Smooth muscle cell (in vitro differentiated cells): ENCODE data around the gene RAB34. TPM values are rescaled to one million over a fixed set of nuclear protein-coding genes. Genes with fewer than 3 reads are reported as not detected.

Experiments used
- DNase-seq: peaks from one replicate; lab custom pipeline; 2025; ENCODE audit not compliant: unreplicated experiment; lab: John Stamatoyannopoulos, UW
- H2AFZ ChIP-seq: fragments of 200-600 bp; sonication (generic); 2 replicates; pipeline ENCODE4 v1.6.0; 2016; ENCODE audit warnings: antibody characterized with exemption, low read depth, mild to moderate bottlenecking
- H3F3A ChIP-seq: fragments of 200-600 bp; sonication (generic); 2 replicates; pipeline ENCODE4 v1.6.0; 2017; ENCODE audit warnings: antibody characterized with exemption, low read depth
- H3K27ac ChIP-seq: fragments of 200-600 bp; sonication (generic); 2 replicates; pipeline ENCODE4 v1.5.1; 2016; ENCODE audit warnings: low read depth, mild to moderate bottlenecking
- H3K27me3 ChIP-seq: fragments of 200-600 bp; sonication (generic); 2 replicates; pipeline ENCODE4 v1.6.1; 2016; ENCODE audit warnings: low read depth, mild to moderate bottlenecking
- H3K36me3 ChIP-seq: fragments of 200-600 bp; sonication (generic); 2 replicates; pipeline ENCODE4 v1.5.1; 2016; ENCODE audit warnings: low read depth
- H3K4me1 ChIP-seq: fragments of 200-600 bp; sonication (generic); 2 replicates; pipeline ENCODE4 v1.5.1; 2016; ENCODE audit warnings: low read depth
- H3K4me2 ChIP-seq: fragments of 200-600 bp; sonication (generic); 2 replicates; pipeline ENCODE4 v1.6.0; 2016; ENCODE audit warnings: mild to moderate bottlenecking
- H3K4me3 ChIP-seq: fragments of 200-600 bp; sonication (generic); 2 replicates; pipeline ENCODE4 v1.5.1; 2016; ENCODE audit warnings: mild to moderate bottlenecking
- H3K79me2 ChIP-seq: fragments of 200-600 bp; sonication (generic); 2 replicates; pipeline ENCODE4 v1.6.0; 2016; ENCODE audit warnings: low read depth, mild to moderate bottlenecking
- H3K9ac ChIP-seq: fragments of 200-600 bp; sonication (generic); 2 replicates; pipeline ENCODE4 v1.6.0; 2016; ENCODE audit warnings: low read depth
- H3K9me3 ChIP-seq: fragments of 200-600 bp; sonication (generic); replicated peaks from 2 replicates; pipeline ENCODE4 v1.5.1; 2016; ENCODE audit warnings: low read depth
- H4K20me1 ChIP-seq: fragments of 200-600 bp; sonication (generic); 2 replicates; pipeline ENCODE4 v1.6.0; 2016; ENCODE audit warnings: low read depth
- CTCF ChIP-seq: fragments of 200-600 bp; sonication (generic); IDR thresholded peaks from 2 replicates; pipeline ENCODE4 v1.5.1; 2017; ENCODE audit warnings: borderline replicate concordance, mild to moderate bottlenecking, antibody characterized with exemption; ENCODE audit not compliant: insufficient read depth, poor library complexity, severe bottlenecking
- WGBS: methylation state at CpG from one replicate; pipeline ENCODE4 v1.1.7; 2016; ENCODE audit warnings: low lambda C conversion rate; 5-methylcytosine and 5-hydroxymethylcytosine counted together
- polyA plus RNA-seq: library from polyadenylated mRNA; unstranded; fragments of >200 nt; fragmentation: Nextera tagmentation; extraction: Ambion mirVana; gene quantifications from 2 replicates; pipeline ENCODE4 v1.2.1, GENCODE V29; 2016
- total RNA-seq: library from RNA; depleted of rRNA; stranded (reverse); fragments of >200 nt; gene quantifications from 2 replicates; pipeline ENCODE4 v1.2.3, GENCODE V29; 2014

RAB34 gene
- total RNA-seq, result 141 and 208 TPM in 2 replicates
- 256 and 289 TPM in 2 replicates for polyA plus RNA-seq

GRCh38 chr17:28717578-28718332 lies at the start of gene RAB34:
RAB34 (minus strand) TSS chr17:28717868; CDS start chr17:28717266, 602 bp downstream.
- peaks cover 42% of the 10 kb centered on the region for H3F3A ChIP-seq
- no peaks in the 10 kb centered on the region for H3K9me3 ChIP-seq
- H3K4me2 ChIP-seq, result peak within 1 kb of the TSS; percentile 98
- H3K9ac ChIP-seq, result peak within 1 kb of the TSS; percentile 99
- WGBS, result under 1% methylated on average over 54 of the region's 60 CpGs
- no peaks in the 10 kb centered on the region for H3K27me3 ChIP-seq
- H3K36me3 ChIP-seq, result no peaks in the 10 kb centered on the region
- H4K20me1 ChIP-seq, result peaks cover 54% of the 10 kb centered on the region
- peak; percentile 47 for TF ChIP-seq CTCF
- peak within 1 kb of the TSS; percentile 79 for H3K4me3 ChIP-seq
- H3K79me2 ChIP-seq, result peaks cover 49% of the 10 kb centered on the region
- H3K4me1 ChIP-seq, result peaks cover 35% of the 10 kb centered on the region
- H2AFZ ChIP-seq, result no peak within 1 kb of the TSS
- DNase-seq, result peak; percentile 96
- H3K27ac ChIP-seq, result peak within 1 kb of the TSS; percentile 98

- H3K79me2 ChIP-seq, result peaks cover 14% of the 10 kb centered on the region
- no peak overlapping the region for H3K4me3 ChIP-seq
- no peaks in the 10 kb centered on the region for H3K27me3 ChIP-seq
- H3K4me1 ChIP-seq, result peaks cover 18% of the 10 kb centered on the region
- no peak for DNase-seq
- no peak for TF ChIP-seq CTCF
- H3K36me3 ChIP-seq, result no peaks in the 10 kb centered on the region
- H4K20me1 ChIP-seq, result peaks cover 88% of the 10 kb centered on the region
- H3F3A ChIP-seq, result peaks cover 6% of the 10 kb centered on the region
- H2AFZ ChIP-seq, result no peak overlapping the region
- H3K9ac ChIP-seq, result no peak overlapping the region
- H3K4me2 ChIP-seq, result no peak overlapping the region
- no peak overlapping the region for H3K27ac ChIP-seq
- 82% methylated on average over 4 of the region's 4 CpGs for WGBS
- no peaks in the 10 kb centered on the region for H3K9me3 ChIP-seq
These were observed 47.4 kb upstream of the RAB34 start for GRCh38 chr17:28765038-28765437.

GRCh38 chr17:28763804-28764266 lies 46.2 kb upstream of the RAB34 start:
- Histone ChIP-seq H3K27me3 (no peaks in the 10 kb centered on the region), H3K36me3 (no peaks in the 10 kb centered on the region), H3K79me2 (peaks cover 6% of the 10 kb centered on the region), H3F3A (peaks cover 6% of the 10 kb centered on the region), H2AFZ (no peak overlapping the region), H3K9ac (no peak overlapping the region), H3K9me3 (no peaks in the 10 kb centered on the region), H3K4me3 (no peak overlapping the region), H4K20me1 (peaks cover 86% of the 10 kb centered on the region), H3K4me1 (peaks cover 18% of the 10 kb centered on the region), H3K4me2 (no peak overlapping the region), H3K27ac (no peak overlapping the region)
- 68% methylated on average over 5 of the region's 5 CpGs for WGBS
- DNase-seq, result peak; percentile 20
- TF ChIP-seq CTCF, result peak; percentile 87
